Measurements from ENCODE around the gene FKRP. TPM values are rescaled to one million over a fixed set of nuclear protein-coding genes. Genes with fewer than 3 reads are reported as not detected.

FKRP gene
- total and polyA plus RNA-seq, 4 experiments from 2014 or later: 3.0 to 28.9 (median 15.1) TPM

- peaks cover 37 to 76% (median 53%) of the 10 kb centered on the region in 4 donors for H3K4me1 Mint-ChIP-seq
- POLR2A ChIA-PET (ENCODE audit: partially characterized antibody): interaction anchor here (0.6 to 6.4 kb wide), 8 partner anchors 19 to 326 kb away, joined by 3 to 50 read pairs (median 4); partner anchors contain the start of gene PRKD2
- peak overlapping the region; percentile 90 to 99 (median 95) for H3K27ac Mint-ChIP-seq
- peaks cover 0 to 2% (median 0%) of the 10 kb centered on the region in 8 donors for H3K9me3 Mint-ChIP-seq
- CTCF ChIA-PET (ENCODE audit: partially characterized antibody): interaction anchor here (0.7 to 3.2 kb wide), 3 partner anchors 9 to 54 kb away, joined by 3 to 20 read pairs (median 5); no protein-coding TSS in a partner anchor
- H3K36me3 ChIP-seq (ENCODE audit: insufficient read depth, low read length): peaks cover 14% of the 10 kb centered on the region
- H3K9me3 ChIP-seq (ENCODE audit: control insufficient read depth in 1 of 2, low read length in 2 of 2): no peaks in the 10 kb centered on the region
- peak overlapping the region; percentile 89 to 97 (median 93) for H3K4me3 Mint-ChIP-seq
- intact Hi-C loops (cut with micrococcal nuclease): loop anchor here (1.0 to 10.0 kb wide), 6 partner anchors 20 to 468 kb away; partner anchors contain the start of genes CCDC9, FKRP, STRN4 and ZC3H4
- H3K4me1 ChIP-seq (ENCODE audit: insufficient read depth, low read length): peaks cover 53% of the 10 kb centered on the region
- peak overlapping the region; percentile 78 to 90 for H3K4me3 ChIP-seq (ENCODE audit: low read length in 2 of 2)
- H3K27me3 ChIP-seq (ENCODE audit: insufficient read depth, low read length): no peaks in the 10 kb centered on the region
- H3K27ac ChIP-seq (ENCODE audit: low read depth, low read length): peak overlapping the region; percentile 75
- H3K36me3 Mint-ChIP-seq: peaks cover 9 to 41% of the 10 kb centered on the region in 2 donors
- peak; percentile 76 to 97 (median 78) for DNase-seq
- no peaks in the 10 kb centered on the region for H3K27me3 Mint-ChIP-seq
These were observed 40.6 kb downstream of the FKRP start for GRCh38 chr19:46786236-46787039.

DNA sequence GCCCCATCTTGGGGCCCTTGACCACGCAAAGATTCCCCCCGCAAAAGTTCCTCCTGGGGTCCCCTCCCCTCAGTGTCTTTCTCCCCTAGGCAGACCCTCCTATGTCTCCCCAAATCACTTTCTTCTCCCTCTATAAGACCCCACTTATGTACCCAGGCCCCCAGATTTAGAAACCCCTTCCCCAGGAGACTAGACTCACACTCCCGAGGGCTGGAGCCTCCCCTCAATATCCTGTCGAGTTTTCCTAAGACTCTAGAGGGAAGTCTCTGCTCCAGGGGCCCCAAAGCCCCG, 41.1 kb downstream of the FKRP start:
- Mint-ChIP-seq H3K27ac (peak overlapping the region; percentile 90 to 99 (median 95)), H3K36me3 (peaks cover 6 to 38% of the 10 kb centered on the region in 2 donors), H3K4me1 (peaks cover 40 to 81% (median 57%) of the 10 kb centered on the region in 4 donors), H3K9me3 (peaks cover 0 to 2% (median 0%) of the 10 kb centered on the region in 8 donors), H3K27me3 (no peaks in the 10 kb centered on the region), H3K4me3 (peak overlapping the region; percentile 89 to 97 (median 93))
- intact Hi-C loops (cut with micrococcal nuclease): loop anchor here (2.0 to 10.0 kb wide), 5 partner anchors 20 to 468 kb away; partner anchors contain the start of genes CCDC9, FKRP, STRN4 and ZC3H4
- peaks cover 8% of the 10 kb centered on the region for H3K36me3 ChIP-seq (ENCODE audit: insufficient read depth, low read length)
- CTCF ChIA-PET (ENCODE audit: partially characterized antibody): interaction anchor here (0.7 to 1.2 kb wide), 3 partner anchors 20 to 226 kb away, joined by 3 to 4 read pairs (median 3); no protein-coding TSS in a partner anchor
- DNase-seq: no peak
- no peaks in the 10 kb centered on the region for H3K9me3 ChIP-seq (ENCODE audit: control insufficient read depth in 1 of 2, low read length in 2 of 2)
- POLR2A ChIA-PET (ENCODE audit: partially characterized antibody): interaction anchor here (0.9 to 6.4 kb wide), 5 partner anchors 34 to 326 kb away, joined by 3 to 50 read pairs (median 4); partner anchors contain the start of gene PRKD2
- H3K4me1 ChIP-seq (ENCODE audit: insufficient read depth, low read length): peaks cover 58% of the 10 kb centered on the region
- peak overlapping the region; percentile 78 to 90 for H3K4me3 ChIP-seq (ENCODE audit: low read length in 2 of 2)
- no peaks in the 10 kb centered on the region for H3K27me3 ChIP-seq (ENCODE audit: insufficient read depth, low read length)
- peak overlapping the region; percentile 75 for H3K27ac ChIP-seq (ENCODE audit: low read depth, low read length)

DNA sequence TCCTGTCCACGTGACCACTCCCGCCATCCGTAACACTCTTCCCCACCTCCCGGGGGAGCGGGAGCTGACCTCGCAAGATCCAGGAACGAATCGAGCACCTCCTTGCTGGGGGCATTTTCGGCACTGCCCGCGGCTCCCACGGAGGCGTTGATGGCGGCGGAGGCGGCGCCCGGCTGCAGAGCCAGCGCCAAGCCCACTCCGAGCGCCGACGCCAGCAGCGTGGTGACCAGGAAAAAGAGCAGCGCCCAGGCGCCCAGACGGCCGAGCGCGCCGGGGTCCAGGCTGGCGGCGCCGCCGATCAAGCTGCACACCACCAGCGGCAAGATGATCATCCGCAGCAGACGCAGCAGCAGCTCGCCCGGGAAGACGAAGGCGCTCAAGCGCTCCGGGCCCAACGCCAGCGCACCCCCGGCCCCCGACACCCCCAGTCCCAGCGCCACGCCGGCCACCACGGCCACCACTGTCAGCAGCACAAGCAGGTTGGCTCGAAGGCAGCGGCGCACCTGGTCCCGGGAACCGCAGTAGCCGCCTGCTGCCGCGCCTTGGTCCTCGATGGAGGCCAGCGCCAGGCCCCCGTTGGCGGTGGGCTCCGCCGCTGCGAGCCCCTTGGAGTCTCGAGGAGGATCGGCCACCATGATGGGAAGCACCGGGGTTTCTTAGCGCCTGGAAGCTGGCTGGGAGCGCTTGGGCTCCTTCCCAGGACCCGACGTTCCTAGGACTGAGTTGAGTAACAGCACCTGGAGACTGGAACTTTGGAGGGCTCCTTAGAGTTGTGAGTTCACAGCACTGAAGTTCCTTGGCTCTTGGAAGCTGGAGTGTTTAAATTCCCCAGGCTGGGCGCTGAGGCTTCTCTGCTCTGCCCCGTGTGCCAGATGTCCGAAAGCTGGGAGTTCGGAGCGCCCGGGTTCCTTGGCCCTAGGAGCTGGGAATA, 41.7 kb downstream of the FKRP start:
- peak overlapping the region; percentile 90 to 99 (median 95) for H3K27ac Mint-ChIP-seq
- H3K4me1 Mint-ChIP-seq: peaks cover 45 to 85% (median 62%) of the 10 kb centered on the region in 4 donors
- Histone ChIP-seq H3K4me3 (ENCODE audit: low read length in 2 of 2) (peak overlapping the region; percentile 78 to 90), H3K36me3 (ENCODE audit: insufficient read depth, low read length) (peaks cover 2% of the 10 kb centered on the region), H3K4me1 (ENCODE audit: insufficient read depth, low read length) (peaks cover 64% of the 10 kb centered on the region), H3K27me3 (ENCODE audit: insufficient read depth, low read length) (no peaks in the 10 kb centered on the region), H3K9me3 (ENCODE audit: control insufficient read depth in 1 of 2, low read length in 2 of 2) (no peaks in the 10 kb centered on the region), H3K27ac (ENCODE audit: low read depth, low read length) (peak overlapping the region; percentile 75)
- H3K36me3 Mint-ChIP-seq: peaks cover 4 to 33% of the 10 kb centered on the region in 2 donors
- ChIA-PET POLR2A (ENCODE audit: partially characterized antibody) (interaction anchor here (0.7 to 6.4 kb wide), 17 partner anchors 9 to 438 kb away, joined by 3 to 50 read pairs (median 3); partner anchors contain the start of genes PRKD2 and ZC3H4), CTCF (ENCODE audit: partially characterized antibody) (interaction anchor here (0.6 to 2.4 kb wide), 8 partner anchors 12 to 226 kb away, joined by 3 to 9 read pairs (median 3); no protein-coding TSS in a partner anchor)
- peak overlapping the region; percentile 89 to 97 (median 93) for H3K4me3 Mint-ChIP-seq
- intact Hi-C loops (cut with micrococcal nuclease): loop anchor here (1.0 to 10.0 kb wide), 8 partner anchors 21 to 487 kb away; partner anchors contain the start of genes CCDC9, FKRP, INAFM1 and PRKD2
- peaks cover 0 to 2% (median 0%) of the 10 kb centered on the region in 8 donors for H3K9me3 Mint-ChIP-seq
- no peaks in the 10 kb centered on the region for H3K27me3 Mint-ChIP-seq
- DNase-seq: peak in 4 of 5 donors; percentile 34 to 53 (median 40)

DNA sequence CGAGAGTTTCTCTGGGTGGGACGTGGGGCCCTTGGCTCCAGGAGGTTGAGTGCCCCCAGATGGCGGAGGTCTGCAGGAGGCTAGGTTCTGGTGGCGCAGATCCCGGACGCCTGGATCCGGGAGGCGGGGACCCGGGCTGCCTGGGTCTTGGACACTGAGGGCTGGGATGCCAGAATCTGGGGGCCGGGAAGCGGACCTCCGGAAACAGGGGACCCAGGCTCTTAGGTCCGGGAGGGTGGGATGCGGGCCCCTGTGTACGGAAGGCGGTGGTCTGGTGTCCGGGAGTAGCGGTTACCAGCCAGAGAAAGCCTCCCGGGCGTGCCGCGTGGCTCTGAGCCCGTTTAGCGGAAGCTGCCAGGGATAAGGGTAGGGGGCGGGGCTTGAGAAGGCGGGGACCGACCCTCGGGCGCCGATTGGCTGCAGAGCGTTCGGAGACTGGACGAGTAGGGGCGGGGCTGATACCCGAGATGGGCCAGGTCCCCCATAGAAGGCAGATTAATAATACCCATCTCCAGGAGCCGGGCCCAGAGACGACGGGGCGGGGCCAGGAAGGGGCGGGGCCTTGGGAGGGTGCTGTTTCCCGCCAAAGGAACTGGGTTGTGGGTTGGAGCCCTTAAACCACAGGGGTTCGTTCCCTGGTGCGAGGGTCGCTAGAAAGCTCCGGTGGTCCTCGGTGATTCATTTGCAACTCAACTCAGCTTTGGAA, 42.6 kb downstream of the FKRP start, which contains the start of gene SLC1A5:
SLC1A5 (minus strand) TSS at position 333 of the 706 bp plus-strand sequence. CDS start 629 bp downstream, outside the sequence.
- Mint-ChIP-seq H3K27me3 (no peaks in the 10 kb centered on the region), H3K36me3 (peaks cover 0 to 29% of the 10 kb centered on the region in 2 donors), H3K9me3 (peaks cover 0 to 2% (median 0%) of the 10 kb centered on the region in 8 donors), H3K4me3 (peak within 1 kb of the TSS; percentile 89 to 97 (median 92)), H3K27ac (peak within 1 kb of the TSS; percentile 80 to 99 (median 90)), H3K4me1 (peaks cover 42 to 78% (median 56%) of the 10 kb centered on the region in 4 donors)
- ChIA-PET POLR2A (ENCODE audit: partially characterized antibody) (interaction anchor here (0.7 to 6.4 kb wide), 17 partner anchors 9 to 437 kb away, joined by 3 to 50 read pairs (median 3); partner anchors contain the start of genes CALM3, PRKD2 and ZC3H4), CTCF (ENCODE audit: partially characterized antibody) (interaction anchor here (0.6 to 2.4 kb wide), 6 partner anchors 11 to 225 kb away, joined by 3 to 9 read pairs (median 4); no protein-coding TSS in a partner anchor)
- H3K36me3 ChIP-seq (ENCODE audit: insufficient read depth, low read length): no peaks in the 10 kb centered on the region
- H3K27ac ChIP-seq (ENCODE audit: low read depth, low read length): peak within 1 kb of the TSS; percentile 75
- peak; percentile 95 to 97 (median 95) for DNase-seq
- peak within 1 kb of the TSS; percentile 78 to 90 for H3K4me3 ChIP-seq (ENCODE audit: low read length in 2 of 2)
- peaks cover 61% of the 10 kb centered on the region for H3K4me1 ChIP-seq (ENCODE audit: insufficient read depth, low read length)
- H3K9me3 ChIP-seq (ENCODE audit: control insufficient read depth in 1 of 2, low read length in 2 of 2): no peaks in the 10 kb centered on the region
- H3K27me3 ChIP-seq (ENCODE audit: insufficient read depth, low read length): no peaks in the 10 kb centered on the region
- intact Hi-C loops (cut with micrococcal nuclease): loop anchor here (1.0 to 10.0 kb wide), 4 partner anchors 32 to 486 kb away; partner anchors contain the start of genes CCDC9, INAFM1 and PRKD2

- Histone ChIP-seq H3K27ac (ENCODE audit: low read depth, low read length) (peak overlapping the region; percentile 75), H3K27me3 (ENCODE audit: insufficient read depth, low read length) (no peaks in the 10 kb centered on the region), H3K4me3 (ENCODE audit: low read length in 2 of 2) (no peak overlapping the region), H3K9me3 (ENCODE audit: control insufficient read depth in 1 of 2, low read length in 2 of 2) (no peaks in the 10 kb centered on the region), H3K36me3 (ENCODE audit: insufficient read depth, low read length) (no peaks in the 10 kb centered on the region), H3K4me1 (ENCODE audit: insufficient read depth, low read length) (peaks cover 55% of the 10 kb centered on the region)
- intact Hi-C loops (cut with micrococcal nuclease): loop anchor here (1.0 to 10.0 kb wide), 4 partner anchors 32 to 485 kb away; partner anchors contain the start of genes CCDC9, INAFM1 and PRKD2
- ChIA-PET CTCF (ENCODE audit: partially characterized antibody) (interaction anchor here (1.0 to 2.4 kb wide), 3 partner anchors 10 to 52 kb away, joined by 3 to 9 read pairs (median 7); no protein-coding TSS in a partner anchor), POLR2A (ENCODE audit: partially characterized antibody) (interaction anchor here (0.7 to 6.4 kb wide), 14 partner anchors 8 to 324 kb away, joined by 3 to 50 read pairs (median 4); partner anchors contain the start of genes CALM3, PRKD2 and ZC3H4)
- Mint-ChIP-seq H3K36me3 (peaks cover 0 to 24% of the 10 kb centered on the region in 2 donors), H3K27me3 (no peaks in the 10 kb centered on the region), H3K4me3 (peak overlapping the region in 7 of 8 donors; percentile 89 to 97 (median 92)), H3K27ac (peak overlapping the region; percentile 80 to 99 (median 90)), H3K4me1 (peaks cover 37 to 73% (median 50%) of the 10 kb centered on the region in 4 donors), H3K9me3 (peaks cover 0 to 2% (median 0%) of the 10 kb centered on the region in 8 donors)
- no peak for DNase-seq
These were observed 43.1 kb downstream of the FKRP start for GRCh38 chr19:46788968-46789338.
